SK-N-DZ (cell line): Measurements from ENCODE around the gene RFTN1.

Experiments used
- DNase-seq: peaks from one replicate; pipeline ENCODE4 v3.0.0-alpha.2; 2015; ENCODE audit warnings: low spot score

RFTN1 gene

DNA sequence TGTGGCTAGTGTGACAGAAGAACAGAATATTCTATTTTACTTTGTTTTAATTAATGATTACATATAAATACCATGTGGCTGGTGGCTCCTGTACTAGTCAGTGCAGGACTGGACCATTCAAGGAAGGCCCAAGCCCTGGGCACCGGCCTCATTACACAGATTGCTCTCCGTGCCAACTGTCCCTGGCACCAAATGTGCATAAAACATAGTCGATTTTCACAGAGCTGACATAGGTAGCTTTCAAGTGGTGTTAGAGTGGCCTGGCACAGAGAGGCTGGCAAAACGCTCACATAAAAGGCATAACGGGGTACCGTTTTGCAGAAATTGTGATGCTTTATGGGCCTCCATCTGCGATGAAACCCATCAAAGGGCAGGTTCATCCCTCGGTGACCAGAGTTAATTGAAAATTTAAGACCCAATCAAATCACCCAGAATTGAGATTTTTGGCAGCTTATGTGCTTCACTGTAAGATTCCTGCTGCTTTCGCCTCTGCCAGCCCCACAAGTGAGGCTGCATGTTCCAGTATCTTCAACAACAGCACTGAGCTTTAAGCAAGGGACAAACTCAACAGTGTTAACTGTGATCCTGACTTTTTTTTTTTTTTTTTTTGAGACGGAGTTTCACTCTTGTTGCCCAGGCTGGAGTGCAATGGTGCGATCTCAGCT, 25.9 kb downstream of the RFTN1 start:
- DNase-seq = no peak

DNA sequence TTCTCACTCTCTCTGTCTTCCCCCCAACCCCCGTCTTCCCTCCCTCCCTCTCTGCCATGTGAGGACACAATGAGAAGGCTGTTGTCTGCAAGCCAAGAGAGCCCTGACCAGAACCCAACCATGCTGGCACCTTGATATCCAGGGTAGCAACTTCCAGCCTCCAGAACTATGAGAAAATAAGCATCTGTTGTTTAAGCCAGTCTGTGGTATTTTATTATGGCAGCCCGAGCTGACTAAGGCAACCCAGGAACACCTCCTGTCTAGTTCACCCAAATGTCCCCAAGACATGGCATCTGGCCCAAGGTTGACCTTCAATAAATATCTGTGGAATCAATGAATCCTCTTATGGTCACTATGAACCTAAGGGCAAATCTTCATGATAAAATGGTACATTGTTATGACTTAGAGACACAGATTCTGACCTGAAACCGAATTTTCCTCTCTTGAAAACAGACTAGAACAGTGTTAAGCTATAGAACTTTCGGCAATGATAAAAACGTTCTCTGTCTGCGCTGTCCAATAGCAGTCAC, 26.5 kb downstream of the RFTN1 start:
- DNase-seq = no peak

- DNase-seq = no peak
These were observed 27.3 kb downstream of the RFTN1 start for GRCh38 chr3:16486201-16486600.

DNA sequence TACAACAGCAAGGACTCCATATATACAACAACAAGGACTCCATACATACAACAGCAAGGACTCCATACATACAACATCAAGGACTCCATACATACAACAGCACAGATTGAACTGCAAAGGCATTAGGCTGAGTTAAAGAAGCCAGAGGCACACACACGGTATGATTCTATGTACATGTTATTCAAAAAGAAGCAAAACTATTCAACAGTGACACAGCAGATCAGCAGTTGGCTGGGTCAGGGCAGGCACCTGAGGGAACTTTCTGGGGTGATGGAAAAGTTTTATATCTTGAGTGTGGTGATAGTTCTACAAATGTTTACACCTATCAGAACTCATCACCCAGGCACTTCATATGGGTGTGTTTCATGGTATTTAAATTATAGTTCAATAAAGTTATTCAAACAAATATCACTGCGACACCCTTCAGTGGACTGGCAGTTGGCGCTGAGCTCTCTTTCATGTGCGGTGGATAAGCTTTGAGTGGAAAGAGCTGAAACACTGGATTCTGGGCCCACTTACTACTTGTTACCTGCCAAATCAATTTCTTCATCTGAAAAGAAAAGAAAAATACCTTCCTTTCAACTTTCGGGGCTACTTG, 28.0 kb downstream of the RFTN1 start:
- DNase-seq = no peak

DNA sequence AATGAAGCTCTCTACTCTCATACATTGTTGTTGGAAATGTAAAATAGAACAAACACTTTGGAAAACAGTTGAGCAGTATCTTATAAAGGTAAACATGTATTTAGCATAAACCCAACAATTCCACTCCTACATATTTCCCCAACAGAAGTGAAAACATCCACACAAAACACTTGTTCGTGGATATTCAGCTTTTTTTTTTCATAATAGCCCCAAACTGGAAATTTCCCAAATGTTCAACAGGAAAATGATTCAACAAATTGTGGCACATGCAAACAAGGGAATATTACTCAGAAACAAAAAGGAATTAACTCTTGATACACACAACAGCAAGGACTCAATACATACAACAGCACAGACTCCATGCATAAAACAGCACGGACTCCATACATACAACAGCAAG, 28.5 kb downstream of the RFTN1 start:
- DNase-seq = no peak

GRCh38 chr3:16484216-16484615, 29.3 kb downstream of the RFTN1 start:
- no peak for DNase-seq

DNA sequence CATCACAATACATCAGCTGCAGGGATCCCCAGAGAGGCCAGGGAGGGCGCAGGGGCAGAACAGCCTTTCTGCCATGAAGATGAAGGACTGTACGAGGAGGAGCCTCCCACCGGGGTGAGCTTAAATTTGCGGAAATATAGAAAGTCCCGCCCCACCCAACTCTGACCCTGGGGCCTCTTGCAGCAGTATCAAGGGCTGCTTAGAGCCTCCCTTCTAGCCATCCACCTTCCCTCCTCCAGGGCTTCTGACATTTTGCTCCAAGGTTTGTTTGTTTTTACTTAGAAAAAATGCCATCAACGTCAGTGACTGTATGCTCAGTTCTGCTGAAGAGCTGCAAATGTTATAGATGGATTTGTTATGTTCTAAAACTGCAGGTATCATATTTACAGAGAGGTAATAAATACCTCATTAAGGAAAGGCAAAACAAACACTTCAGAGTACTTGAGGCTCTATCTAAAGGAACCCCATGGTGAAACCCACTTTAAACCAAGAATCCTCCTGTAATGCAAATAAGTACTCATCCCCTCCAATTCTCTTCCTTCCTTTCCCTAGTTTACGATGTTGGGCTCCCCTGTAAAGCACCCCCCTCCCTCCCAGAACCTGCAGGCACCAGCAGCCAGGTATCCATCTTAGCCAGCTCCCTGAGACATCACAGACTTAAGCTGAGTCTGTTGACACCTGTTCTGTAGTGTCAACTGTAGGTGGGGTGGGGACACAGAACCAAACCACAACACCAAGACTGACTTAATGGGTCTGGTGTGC, 30.5 kb downstream of the RFTN1 start:
- no peak for DNase-seq

DNA sequence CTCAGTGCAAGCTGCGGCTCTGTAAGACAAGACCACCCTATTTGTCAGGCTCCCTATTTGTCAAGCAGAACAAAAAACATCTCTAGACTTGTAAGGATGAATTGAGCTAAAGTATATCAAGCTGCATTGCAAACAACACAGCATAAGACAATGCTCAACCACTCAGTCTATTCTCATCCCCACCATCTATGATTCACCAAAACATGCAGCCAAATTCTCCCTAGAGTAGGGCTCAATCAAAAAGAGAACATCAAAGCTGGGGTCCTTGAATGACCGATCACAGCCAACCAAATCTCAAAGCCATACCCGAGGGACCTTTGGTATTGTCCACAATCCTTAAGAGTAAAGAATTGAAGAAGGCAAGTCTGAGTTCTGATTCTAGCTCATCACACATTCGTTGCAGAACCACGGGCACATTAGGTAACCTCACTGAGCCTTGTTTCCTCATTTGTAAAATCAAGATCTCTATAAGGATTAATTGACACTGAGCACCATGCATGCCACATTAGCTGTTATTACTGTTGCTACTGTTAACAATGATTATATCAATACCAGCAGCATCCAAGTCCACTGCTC, 31.2 kb downstream of the RFTN1 start:
- no peak for DNase-seq

GRCh38 chr3:16481546-16481897, 32.0 kb downstream of the RFTN1 start:
- DNase-seq = peak; percentile 51

DNA sequence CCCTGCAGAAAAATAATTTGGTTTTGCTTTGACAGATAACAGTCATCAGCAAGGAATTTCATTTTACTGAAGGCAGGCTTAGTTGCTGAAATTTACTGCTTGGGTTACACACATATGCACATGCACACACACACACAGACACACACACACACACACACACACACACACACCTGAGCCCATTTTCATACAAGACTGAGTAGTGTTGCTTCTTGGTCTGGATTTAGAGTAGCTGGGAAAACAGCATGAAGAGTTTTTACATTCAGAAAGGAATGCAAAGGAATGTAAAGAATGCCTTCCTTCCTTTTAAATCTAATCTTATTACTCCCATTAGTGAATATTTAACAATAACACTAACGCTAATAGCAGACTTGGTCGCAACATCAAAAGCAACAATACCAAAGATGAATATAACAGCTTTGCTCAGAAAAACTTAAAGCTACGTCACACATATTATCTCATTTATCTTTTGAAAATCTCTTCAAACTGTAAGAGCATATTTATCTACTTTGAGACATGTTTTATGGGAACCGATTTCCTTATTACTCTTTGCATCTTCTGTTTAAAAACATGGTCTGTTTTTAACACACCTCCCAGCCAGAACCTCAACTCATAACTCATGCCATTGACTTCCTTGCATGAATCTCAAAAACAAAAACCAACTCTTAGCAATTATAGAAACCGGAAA, 32.5 kb downstream of the RFTN1 start:
- DNase-seq = no peak

DNA sequence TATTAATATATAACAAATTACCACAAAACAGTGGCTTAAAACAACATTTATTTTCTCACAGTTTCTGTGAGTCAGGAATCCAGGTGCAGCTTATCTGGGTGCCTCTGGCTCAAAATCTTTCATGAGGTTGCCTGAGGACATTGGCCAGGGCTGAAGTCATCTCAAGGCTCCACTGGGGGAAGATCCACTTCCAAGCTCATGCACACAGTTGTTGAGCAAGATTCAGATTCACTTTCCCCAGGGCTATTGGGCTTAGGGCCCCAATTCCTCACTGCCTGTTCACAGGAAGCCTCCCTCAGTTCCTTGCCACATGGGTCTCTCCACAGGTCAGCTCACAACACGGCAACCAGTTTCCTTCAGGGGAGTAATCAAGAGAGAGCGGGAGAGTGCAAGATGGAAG, 35.0 kb downstream of the RFTN1 start:
- DNase-seq = no peak

- no peak for DNase-seq
These were observed 36.0 kb downstream of the RFTN1 start for GRCh38 chr3:16477521-16477920.

DNA sequence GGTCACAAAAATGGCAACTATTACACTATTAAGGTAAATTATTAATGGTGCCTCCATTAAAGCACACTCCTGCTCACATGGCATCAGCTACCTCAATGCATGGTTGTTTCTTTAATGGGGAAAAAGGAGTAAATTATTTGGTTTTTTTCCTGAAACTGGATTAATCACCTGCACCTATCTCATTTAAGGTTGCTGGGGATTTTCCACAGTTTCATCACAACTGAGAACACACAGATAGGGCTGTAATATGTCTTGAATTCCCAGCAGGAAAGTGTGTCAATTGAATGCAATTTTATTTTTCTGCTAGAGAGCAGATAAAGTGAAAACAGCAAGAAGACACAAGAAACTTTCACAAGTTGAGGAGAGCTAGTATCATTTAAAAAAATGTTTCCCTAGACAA, 36.4 kb downstream of the RFTN1 start:
- no peak for DNase-seq

DNA sequence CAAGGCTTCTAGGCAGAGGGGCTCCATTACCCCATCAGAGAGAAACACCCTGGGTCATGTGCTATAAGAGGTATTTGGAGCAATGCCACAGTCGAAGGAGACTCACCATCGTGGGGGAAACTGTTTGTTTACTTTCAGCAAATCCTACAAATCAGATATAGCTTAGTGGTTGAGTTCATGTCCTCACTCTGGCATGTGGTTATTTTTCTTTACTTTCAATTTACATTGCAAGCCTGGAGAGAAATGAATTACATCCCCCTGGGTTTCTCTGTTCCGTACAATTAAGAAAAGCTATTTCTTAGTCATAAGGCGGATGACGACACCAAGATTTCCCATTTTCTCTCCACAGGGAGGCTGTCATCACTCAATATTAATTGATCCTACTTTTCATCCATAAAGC, 36.9 kb downstream of the RFTN1 start:
- DNase-seq = no peak

DNA sequence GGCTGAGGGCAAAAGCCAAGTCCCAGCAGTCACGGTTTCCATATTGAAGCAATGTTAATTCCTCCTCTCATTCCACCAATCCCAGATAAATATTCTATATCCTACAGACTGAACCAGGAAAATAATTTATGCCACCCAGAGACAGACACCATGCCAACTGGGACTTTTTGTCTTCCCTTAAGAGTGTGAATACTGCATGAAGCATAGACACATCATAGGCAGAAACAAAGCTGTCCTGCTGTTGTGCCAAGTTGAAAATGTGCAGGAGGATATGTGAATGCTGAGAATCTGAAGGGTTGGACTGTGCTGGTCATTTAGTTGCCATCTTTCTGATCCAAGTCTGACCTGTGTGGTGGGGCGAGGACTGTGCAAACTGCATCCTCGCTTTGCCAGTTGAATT, 37.7 kb downstream of the RFTN1 start:
- DNase-seq = no peak

DNA sequence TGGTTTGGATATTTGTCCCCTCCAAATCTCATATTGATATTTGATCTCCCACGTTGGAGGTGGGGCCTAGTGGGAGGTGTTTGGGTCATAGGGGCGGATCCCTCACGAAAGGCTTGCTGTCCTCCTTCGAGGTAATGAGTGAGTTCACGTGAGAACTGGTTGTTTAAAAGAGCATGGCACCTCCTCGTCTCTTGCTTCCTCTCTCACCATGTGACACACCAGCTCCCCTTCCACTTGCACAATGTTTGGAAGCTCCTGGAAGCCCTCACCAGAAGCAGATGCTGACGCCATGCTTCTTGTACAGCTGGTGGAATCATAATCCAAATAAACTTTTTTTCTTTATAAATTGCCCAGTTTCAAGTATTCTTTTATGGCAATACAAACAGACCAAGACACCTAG, 38.6 kb downstream of the RFTN1 start:
- no peak for DNase-seq

GRCh38 chr3:16474216-16474615, 39.3 kb downstream of the RFTN1 start:
- DNase-seq = no peak

DNA sequence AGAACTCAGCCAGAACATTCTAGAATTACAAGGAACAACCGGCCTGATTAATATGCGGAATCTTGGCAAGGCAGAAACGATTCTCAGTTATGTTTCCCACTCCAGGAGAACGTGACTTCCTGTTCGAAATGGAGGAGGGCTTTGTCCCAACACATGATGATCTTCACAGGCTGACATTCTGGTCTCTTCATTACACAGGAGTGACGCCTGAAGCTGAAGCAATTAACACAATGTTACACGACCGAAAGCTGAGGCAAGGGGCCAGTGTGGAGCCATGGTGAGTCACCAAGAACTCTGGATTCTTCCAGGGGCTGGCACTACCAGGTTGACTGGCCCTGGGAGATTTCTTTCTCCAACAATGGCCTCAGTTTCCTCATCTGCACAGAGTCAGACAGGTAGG, 40.9 kb downstream of the RFTN1 start:
- DNase-seq = no peak

- DNase-seq = no peak
These were observed 41.6 kb downstream of the RFTN1 start for GRCh38 chr3:16471897-16472296.

DNA sequence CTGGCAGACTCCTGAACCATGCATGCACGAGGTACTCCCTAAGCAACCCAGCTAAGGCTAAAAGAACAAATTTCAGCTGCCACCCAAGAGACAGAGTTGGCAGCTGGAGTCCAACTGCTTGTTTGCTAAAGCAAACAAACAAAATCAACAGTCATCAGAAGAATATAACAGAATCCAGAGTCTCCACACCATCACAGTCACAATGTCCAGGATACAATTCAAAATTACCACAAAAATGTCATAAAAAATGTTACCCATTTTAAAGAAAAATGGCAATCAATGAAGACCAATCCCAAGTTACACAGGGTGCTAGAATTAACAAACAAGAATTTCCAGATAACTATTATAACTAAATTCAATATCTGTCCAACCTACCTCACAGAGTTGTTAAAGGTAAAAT, 42.9 kb downstream of the RFTN1 start:
- DNase-seq = no peak

- peak; percentile 37 for DNase-seq
These were observed 45.0 kb downstream of the RFTN1 start for GRCh38 chr3:16468336-16469098.
